GM21390 (cell line): ENCODE results near the gene ROCK2.

Experiments used
- ATAC-seq: cut with Tn5 transposase; IDR thresholded peaks from one replicate; pipeline ENCODE4 v1.9.1; 2021; ENCODE audit not compliant: unreplicated experiment

The ROCK2 gene

GRCh38 chr2:11344342-11344955 lies at the start of gene ROCK2:
Gene ROCK2, minus strand, starts transcription at chr2:11344636. Its CDS starts 500 bp downstream, at chr2:11344136.
- peak; percentile 60 for ATAC-seq

- no peak for ATAC-seq
Measured at GRCh38 chr2:11393711-11394236, 49.3 kb upstream of the ROCK2 start.

GRCh38 chr2:11391942-11392266 lies 47.5 kb upstream of the ROCK2 start:
- ATAC-seq, result no peak

- no peak for ATAC-seq
Measured at GRCh38 chr2:11390399-11390658, 45.9 kb upstream of the ROCK2 start.

- ATAC-seq, result no peak
Measured at GRCh38 chr2:11389551-11390398, 45.3 kb upstream of the ROCK2 start.

- no peak for ATAC-seq
Measured at GRCh38 chr2:11389052-11389420, 44.6 kb upstream of the ROCK2 start.

GRCh38 chr2:11388262-11389051 lies 44.0 kb upstream of the ROCK2 start:
- no peak for ATAC-seq

GRCh38 chr2:11387843-11388242 lies 43.4 kb upstream of the ROCK2 start:
- no peak for ATAC-seq

GRCh38 chr2:11387100-11387390 lies 42.6 kb upstream of the ROCK2 start:
- no peak for ATAC-seq

GRCh38 chr2:11385847-11386246 lies 41.4 kb upstream of the ROCK2 start:
- ATAC-seq, result no peak

- ATAC-seq, result no peak
Measured at GRCh38 chr2:11385216-11385615, 40.8 kb upstream of the ROCK2 start.

GRCh38 chr2:11379558-11379957 lies 35.1 kb upstream of the ROCK2 start:
- ATAC-seq, result no peak

GRCh38 chr2:11377928-11378545 lies 33.6 kb upstream of the ROCK2 start:
- ATAC-seq, result peak; percentile 82

- no peak for ATAC-seq
Measured at GRCh38 chr2:11376071-11376470, 31.6 kb upstream of the ROCK2 start.

- ATAC-seq, result no peak
Measured at GRCh38 chr2:11375689-11376027, 31.2 kb upstream of the ROCK2 start.

- ATAC-seq, result no peak
Measured at GRCh38 chr2:11375025-11375688, 30.7 kb upstream of the ROCK2 start.

- no peak for ATAC-seq
Measured at GRCh38 chr2:11373096-11373495, 28.7 kb upstream of the ROCK2 start.

GRCh38 chr2:11371092-11371937 lies 26.9 kb upstream of the ROCK2 start:
- no peak for ATAC-seq

- ATAC-seq, result no peak
Measured at GRCh38 chr2:11370377-11371091, 26.1 kb upstream of the ROCK2 start.
